Pancreas (tissue), 10 donors: Measurements from ENCODE around the gene SEC11A. TPM values are rescaled to one million over a fixed set of nuclear protein-coding genes. Genes with fewer than 3 reads are reported as not detected.

Experiments used
- ATAC-seq, 4 donors: fragments of 200-7000 bp; cut with Tn5 transposase; one replicate each; pipeline versions ENCODE4 v1.8.0 to v1.9.1; 2020; ENCODE audit warnings: mild to moderate bottlenecking in 4 of 4, moderate library complexity in 4 of 4
- DNase-seq, 6 donors: peaks; one replicate each; pipeline ENCODE4 v3.0.0-alpha.2; 2020
- FAIRE-seq: peaks from 2 replicates; lab custom pipeline; 2012; peaks lifted over from hg19 to GRCh38; lab: Jason Lieb, UNC
- H3K27ac ChIP-seq, 4 donors: fragments of 200-600 bp; sonication (generic); 1 replicate in 3 of 4; 2 replicates in 1 of 4; pipeline versions ENCODE4 v1.5.0 to v1.8.0; 2020
- H3K27me3 ChIP-seq, 4 donors: fragments of 200-600 bp; one replicate each; pipeline ENCODE4 v1.8.0; 2021
- H3K36me3 ChIP-seq, 3 donors: fragments of 200-600 bp; sonication (generic) in 1 of 3; one replicate each; pipeline versions ENCODE4 v1.5.0 to v1.8.0; 2020 to 2021
- H3K4me1 ChIP-seq, 3 donors: fragments of 200-600 bp; one replicate each; pipeline ENCODE4 v1.8.0; 2021
- H3K4me3 ChIP-seq, 4 donors: fragments of 200-600 bp; sonication (generic) in 2 of 4; one replicate each; pipeline versions ENCODE4 v1.5.0 to v1.8.0; 2020 to 2021
- H3K9me3 ChIP-seq, 4 donors: fragments of 200-600 bp; one replicate each; pipeline ENCODE4 v1.8.0; 2021
- WGBS, 2 donors: extraction: QIAGEN DNeasy Blood & Tissue Kit; methylation state at CpG; one replicate each; pipeline ENCODE4 v1.1.7; 2013; 5-methylcytosine and 5-hydroxymethylcytosine counted together
- intact Hi-C, 3 donors: fragments of 100-400 bp; cut with DNase I; formaldehyde crosslinking; loops; one replicate each; pipeline versions ENCODE4 v1.11.1 to v1.14.2; 2022
- polyA plus RNA-seq, 2 donors: library from polyadenylated mRNA; stranded (reverse); fragments of 200-250 nt; gene quantifications; one replicate each; pipeline ENCODE4 v1.2.3, GENCODE V29; 2013
- total RNA-seq, 6 donors: library from RNA; stranded (reverse); fragmentation: NEBNext Ultra II Directional in 4 of 6; extraction: Animal tissue kit (Norgen Biotek cat#: 25700) in 4 of 6; gene quantifications; one replicate each; pipeline versions ENCODE4 v1.2.1 to v1.2.4, GENCODE V29; 2021 to 2023
- TF ChIP-seq, protein P1 (sequence below), 4 donors: fragments of 200-600 bp; sonication (generic) in 3 of 4; IDR thresholded peaks; one replicate each; pipeline versions ENCODE4 v1.5.0 to v1.8.0; 2021; ENCODE audit warnings: antibody characterized with exemption in 4 of 4
- donor health status: healthy with polysubstance abuse.
- donor health status: DM: no; HTN: no; CAD: no; lungs with moderate emphysema.
- donor health status: DM: no; HTN: no; CAD: no.
- donor health status: control.
- donor health status: control.
- donor health status: Bipolar disorder and iron deficiency.
- donor health status: DM: yes; HTN: yes; CAD: no.
- donor health status: DM: no; HTN: no; CAD: no.
- donor health status: DM: no; HTN: no; CAD: no.
- donor health status: DM: yes; HTN: yes; CAD: no.

Gene SEC11A
- total and polyA plus RNA-seq, 8 donors = 43.7 to 98.7 (median 69.5) TPM

DNA sequence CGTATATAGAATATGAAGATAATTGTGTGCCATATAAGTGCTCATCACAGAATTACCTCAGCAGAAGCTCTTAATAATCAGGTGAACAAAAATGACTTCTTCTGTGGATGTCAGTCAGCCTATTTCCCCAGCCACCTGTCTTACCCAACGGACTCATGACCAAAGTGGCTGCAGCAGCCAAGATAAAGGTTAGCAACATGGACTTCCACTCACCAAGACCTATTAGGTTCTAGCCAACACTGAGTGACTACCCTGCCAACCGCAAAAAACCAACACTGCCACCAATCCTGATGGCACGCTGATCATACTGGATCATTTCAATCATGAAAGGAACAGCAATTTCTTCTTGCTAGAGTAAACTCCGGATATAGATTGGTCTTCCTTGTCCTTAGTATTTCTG is 12.1 kb downstream of the SEC11A start:
- no peak overlapping the region for H3K4me3 ChIP-seq
- peaks cover 0 to 15% (median 5%) of the 10 kb centered on the region in 3 donors for H3K4me1 ChIP-seq
- no peaks in the 10 kb centered on the region for H3K9me3 ChIP-seq
- FAIRE-seq = no peak
- intact Hi-C loops = no loop called here
- no peak overlapping the region for H3K27ac ChIP-seq
- ATAC-seq = no peak
- TF ChIP-seq, protein P1, sequence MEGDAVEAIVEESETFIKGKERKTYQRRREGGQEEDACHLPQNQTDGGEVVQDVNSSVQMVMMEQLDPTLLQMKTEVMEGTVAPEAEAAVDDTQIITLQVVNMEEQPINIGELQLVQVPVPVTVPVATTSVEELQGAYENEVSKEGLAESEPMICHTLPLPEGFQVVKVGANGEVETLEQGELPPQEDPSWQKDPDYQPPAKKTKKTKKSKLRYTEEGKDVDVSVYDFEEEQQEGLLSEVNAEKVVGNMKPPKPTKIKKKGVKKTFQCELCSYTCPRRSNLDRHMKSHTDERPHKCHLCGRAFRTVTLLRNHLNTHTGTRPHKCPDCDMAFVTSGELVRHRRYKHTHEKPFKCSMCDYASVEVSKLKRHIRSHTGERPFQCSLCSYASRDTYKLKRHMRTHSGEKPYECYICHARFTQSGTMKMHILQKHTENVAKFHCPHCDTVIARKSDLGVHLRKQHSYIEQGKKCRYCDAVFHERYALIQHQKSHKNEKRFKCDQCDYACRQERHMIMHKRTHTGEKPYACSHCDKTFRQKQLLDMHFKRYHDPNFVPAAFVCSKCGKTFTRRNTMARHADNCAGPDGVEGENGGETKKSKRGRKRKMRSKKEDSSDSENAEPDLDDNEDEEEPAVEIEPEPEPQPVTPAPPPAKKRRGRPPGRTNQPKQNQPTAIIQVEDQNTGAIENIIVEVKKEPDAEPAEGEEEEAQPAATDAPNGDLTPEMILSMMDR (IDR thresholded peaks at IDR 0.05) = no peak
- DNase-seq = no peak
- no peaks in the 10 kb centered on the region for H3K27me3 ChIP-seq
- whole genome bisulfite sequencing, 2 donors = 89 to 94% methylated on average over 5 of the region's 5 CpGs
- no peaks in the 10 kb centered on the region for H3K36me3 ChIP-seq

DNA sequence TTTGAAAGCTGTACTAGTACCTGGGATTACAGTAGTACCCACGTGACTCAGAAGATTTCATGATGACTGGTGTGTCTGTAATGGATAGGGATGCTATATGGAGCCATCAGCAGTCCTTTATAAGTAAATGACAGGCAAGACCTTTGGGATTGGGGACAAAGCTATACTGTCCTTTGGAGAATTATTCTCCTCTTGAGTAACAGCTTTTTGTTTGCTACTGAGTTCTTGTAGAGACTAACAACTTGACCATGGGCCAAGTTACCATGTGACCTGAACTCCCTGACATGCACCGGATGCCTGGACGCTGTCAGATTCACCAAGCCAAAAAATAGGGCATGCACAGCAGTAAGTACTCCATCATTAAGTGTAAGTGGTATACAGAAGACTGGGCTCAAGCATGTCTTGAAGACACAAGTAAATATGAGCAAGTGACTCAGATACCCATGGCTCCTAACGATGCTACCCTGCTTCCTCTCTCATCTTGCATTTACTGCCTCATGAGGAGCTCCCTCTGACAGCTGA is 12.9 kb downstream of the SEC11A start:
- H3K4me1 ChIP-seq = peaks cover 0 to 17% (median 6%) of the 10 kb centered on the region in 3 donors
- no peaks in the 10 kb centered on the region for H3K36me3 ChIP-seq
- intact Hi-C loops = no loop called here
- no peaks in the 10 kb centered on the region for H3K27me3 ChIP-seq
- H3K27ac ChIP-seq = no peak overlapping the region
- no peak for FAIRE-seq
- H3K9me3 ChIP-seq = no peaks in the 10 kb centered on the region
- ATAC-seq = peak; percentile 58 to 77 (median 72)
- TF ChIP-seq, protein P1 (IDR thresholded peaks at IDR 0.05) = no peak
- 32 to 38% methylated on average over 4 of the region's 4 CpGs for WGBS, 2 donors
- no peak overlapping the region for H3K4me3 ChIP-seq
- DNase-seq = peak in 3 of 6 donors; percentile 25 to 36 (median 33)

DNA sequence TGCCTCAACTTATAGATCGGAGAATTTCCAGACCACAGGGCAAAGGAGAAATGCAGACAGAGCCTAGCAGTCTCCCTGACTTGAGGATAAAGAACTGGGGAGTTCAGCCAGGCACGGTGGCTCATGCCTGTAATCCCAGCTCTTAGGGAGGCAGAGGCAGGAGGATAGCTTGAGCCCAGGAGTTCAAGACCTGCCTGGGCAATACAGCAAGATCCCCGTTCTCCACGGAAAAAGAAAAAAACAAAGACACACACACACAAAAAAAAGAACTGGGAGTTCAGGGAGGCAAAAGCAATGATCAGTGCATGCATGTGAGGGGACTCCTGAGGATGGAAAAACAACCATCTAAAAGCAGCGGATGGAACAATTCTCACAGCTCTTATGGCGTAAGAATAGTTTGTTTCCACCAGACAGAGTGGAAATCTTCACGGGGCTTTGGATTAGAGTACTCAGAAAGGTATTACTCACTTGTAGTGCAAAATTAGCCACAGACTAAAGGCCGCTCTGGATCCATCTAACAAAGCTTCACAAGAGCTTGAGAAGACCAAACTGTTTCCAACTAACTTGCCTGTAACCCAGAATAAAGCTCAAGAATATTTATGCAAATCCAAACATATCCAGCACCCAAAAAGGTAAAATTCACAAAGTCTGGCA is 16.3 kb downstream of the SEC11A start:
- no peak overlapping the region for H3K4me3 ChIP-seq
- no peak for ATAC-seq
- intact Hi-C loops = no loop called here
- FAIRE-seq = no peak
- TF ChIP-seq, protein P1 (IDR thresholded peaks at IDR 0.05) = no peak
- no peak overlapping the region for H3K27ac ChIP-seq
- H3K27me3 ChIP-seq = no peaks in the 10 kb centered on the region
- peaks cover 0 to 26% (median 16%) of the 10 kb centered on the region in 3 donors for H3K4me1 ChIP-seq
- H3K9me3 ChIP-seq = no peaks in the 10 kb centered on the region
- 83 to 89% methylated on average over 8 of the region's 8 CpGs for WGBS, 2 donors
- DNase-seq = no peak
- H3K36me3 ChIP-seq = no peaks in the 10 kb centered on the region

DNA sequence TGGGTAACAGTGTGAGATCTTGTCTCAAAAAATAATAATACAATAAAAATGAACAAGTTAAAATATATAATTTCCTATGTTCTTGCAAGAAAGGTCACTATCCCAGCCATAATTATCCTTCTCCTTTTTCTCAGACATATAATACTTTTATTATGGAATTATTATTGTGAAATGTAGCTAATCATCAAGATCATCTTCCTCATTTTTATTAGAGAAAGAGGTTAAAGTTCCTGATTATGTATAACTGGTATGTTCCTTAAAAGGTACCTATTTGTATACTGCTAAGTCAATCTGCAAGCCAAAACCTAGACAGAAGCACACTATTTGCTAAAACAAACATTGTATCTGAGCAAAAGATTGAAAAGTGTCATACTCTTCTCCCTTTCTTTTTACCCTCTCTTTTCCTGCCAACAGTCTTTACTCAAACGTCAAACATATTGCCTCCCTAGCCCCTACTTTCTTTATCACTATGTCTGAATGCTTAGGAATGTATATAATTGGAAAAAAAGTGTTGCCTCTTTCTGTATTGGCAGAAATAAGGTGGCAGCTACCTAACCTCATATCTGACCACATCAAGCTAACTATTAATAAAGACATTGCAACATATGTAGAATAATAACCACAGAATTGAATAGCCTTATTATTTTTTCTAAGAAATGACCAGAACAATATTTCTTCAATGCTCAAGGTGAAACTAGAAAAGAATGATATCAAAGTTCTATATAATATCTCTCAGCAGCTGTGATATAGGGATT is 18.5 kb downstream of the SEC11A start:
- WGBS, 2 donors = 0 to 5% methylated on average over 1 of the region's 1 CpG
- ATAC-seq (no peak), FAIRE-seq (no peak), DNase-seq (no peak)
- Histone ChIP-seq H3K9me3 (no peaks in the 10 kb centered on the region), H3K4me1 (peaks cover 0 to 18% (median 11%) of the 10 kb centered on the region in 3 donors), H3K36me3 (no peaks in the 10 kb centered on the region), H3K4me3 (no peak overlapping the region), H3K27me3 (no peaks in the 10 kb centered on the region), H3K27ac (no peak overlapping the region)
- TF ChIP-seq, protein P1 (IDR thresholded peaks at IDR 0.05) = no peak
- intact Hi-C loops = no loop called here
